H1 (cell line): ENCODE data around the gene LRRC46. TPM values are rescaled to one million over a fixed set of nuclear protein-coding genes. Genes with fewer than 3 reads are reported as not detected.

Experiments
- CTCF ChIA-PET: fragments of 300-600 bp; sonication (Branson Sonifier 250); formaldehyde crosslinking; loops from one replicate; lab custom pipeline; 2021; ENCODE audit not compliant: partially characterized antibody; lab: Charles Lee
- POLR2A ChIA-PET: fragments of 300-600 bp; sonication (Branson Sonifier 250); formaldehyde crosslinking; loops from one replicate; lab custom pipeline; 2021; ENCODE audit warnings: inconsistent platforms; ENCODE audit not compliant: partially characterized antibody; lab: Charles Lee
- DNase-seq, 2 experiments: peaks; one replicate each; pipeline versions ENCODE4 v3.0.0 to v3.0.0-alpha.2; 2010 to 2022; ENCODE audit warnings: low spot score in 2 of 2, low read depth in 1 of 2, mixed read lengths in 1 of 2
- FAIRE-seq: peaks from 2 replicates; lab custom pipeline; 2011; peaks lifted over from hg19 to GRCh38; lab: Jason Lieb, UNC
- H2AFZ ChIP-seq: 2 replicates; pipeline ENCODE4 v1.8.1; 2012; ENCODE audit warnings: low read length, inconsistent platforms
- H2AK5ac ChIP-seq: 2 replicates; pipeline ENCODE4 v1.6.1; 2013; ENCODE audit warnings: low read depth, low read length
- H2BK120ac ChIP-seq: replicated peaks from 2 replicates; pipeline ENCODE3; 2013; ENCODE audit warnings: low read depth, low read length, inconsistent platforms
- H2BK12ac ChIP-seq: 2 replicates; pipeline ENCODE4 v1.6.1; 2013; ENCODE audit warnings: low read depth, low read length
- H2BK15ac ChIP-seq: 2 replicates; pipeline ENCODE4 v1.6.1; 2013; ENCODE audit warnings: low read length
- H2BK20ac ChIP-seq: 2 replicates; pipeline ENCODE4 v1.6.1; 2013; ENCODE audit warnings: low read length
- H2BK5ac ChIP-seq: 2 replicates; pipeline ENCODE4 v1.6.1; 2013; ENCODE audit warnings: low read depth, low read length
- H3K14ac ChIP-seq: 2 replicates; pipeline ENCODE4 v1.6.1; 2013; ENCODE audit warnings: inconsistent platforms; ENCODE audit not compliant: insufficient read length
- H3K18ac ChIP-seq: 2 replicates; pipeline ENCODE4 v1.6.1; 2013; ENCODE audit warnings: low read length; ENCODE audit errors: extremely low read depth
- H3K23ac ChIP-seq: 2 replicates; pipeline ENCODE4 v1.6.1; 2013; ENCODE audit warnings: inconsistent platforms; ENCODE audit not compliant: insufficient read length
- H3K23me2 ChIP-seq: 2 replicates; pipeline ENCODE4 v1.6.1; 2013; ENCODE audit warnings: low read depth, low read length
- H3K27ac ChIP-seq: 2 replicates; pipeline ENCODE4 v1.6.1; 2011; ENCODE audit warnings: low read depth, low read length, inconsistent platforms
- H3K27me3 ChIP-seq, 4 experiments: replicated peaks in 1 of 4; 1 replicate in 1 of 4; 2 replicates in 3 of 4; pipeline versions ENCODE4 v1.6.1 to v1.8.1; 2011 to 2013; ENCODE audit warnings: low read length in 3 of 4, mild to moderate bottlenecking in 3 of 4, inconsistent platforms in 2 of 4, mixed read lengths in 2 of 4, moderate library complexity in 1 of 4; ENCODE audit not compliant: control insufficient read depth in 3 of 4, insufficient read depth in 3 of 4; ENCODE audit errors: extremely low read depth in 1 of 4
- H3K36me3 ChIP-seq, 4 experiments: 2 replicates each; pipeline versions ENCODE4 v1.6.1 to v1.8.1; 2011 to 2013; ENCODE audit warnings: mild to moderate bottlenecking in 4 of 4, low read length in 3 of 4, moderate library complexity in 2 of 4, control low read depth in 1 of 4, inconsistent platforms in 1 of 4; ENCODE audit not compliant: insufficient read depth in 4 of 4, control insufficient read depth in 2 of 4
- H3K4ac ChIP-seq: replicated peaks from 2 replicates; pipeline ENCODE3; 2013; ENCODE audit warnings: low read length, low read depth, mixed read lengths, inconsistent platforms; ENCODE audit not compliant: insufficient read length
- H3K4me1 ChIP-seq, 4 experiments: replicated peaks in 1 of 4; 1 replicate in 1 of 4; 2 replicates in 3 of 4; pipeline versions ENCODE4 v1.6.1 to v1.8.1; 2011 to 2013; ENCODE audit warnings: low read length in 3 of 4, inconsistent platforms in 2 of 4, mixed read lengths in 1 of 4; ENCODE audit not compliant: insufficient read depth in 4 of 4, control insufficient read depth in 3 of 4
- H3K4me2 ChIP-seq, 2 experiments: 2 replicates each; pipeline versions ENCODE4 v1.6.1 to v1.8.1; 2011 to 2013; ENCODE audit warnings: low read depth in 2 of 2, low read length in 2 of 2, control low read depth in 1 of 2, inconsistent platforms in 1 of 2, mild to moderate bottlenecking in 1 of 2; ENCODE audit not compliant: insufficient read depth in 1 of 2
- H3K4me3 ChIP-seq, 4 experiments: fragments of 200-600, 300-600 bp in 1 of 4; sonication (generic), shearing (Covaris generic), sonication (Bioruptor Twin) in 1 of 4; 2 replicates each; pipeline versions ENCODE4 v1.5.1 to v1.8.1; 2011 to 2016; ENCODE audit warnings: low read length in 4 of 4, low read depth in 3 of 4, control low read depth in 2 of 4, inconsistent platforms in 2 of 4, mild to moderate bottlenecking in 2 of 4, mixed read lengths in 1 of 4, moderate library complexity in 1 of 4; ENCODE audit not compliant: insufficient read depth in 2 of 4; ENCODE audit errors: extremely low read depth in 1 of 4
- H3K56ac ChIP-seq: replicated peaks from 2 replicates; pipeline ENCODE3; 2013; ENCODE audit warnings: low read depth, mild to moderate bottlenecking, mixed read lengths, low read length, inconsistent platforms; ENCODE audit not compliant: insufficient read length
- H3K79me1 ChIP-seq: 2 replicates; pipeline ENCODE4 v1.6.1; 2013; ENCODE audit warnings: low read depth, low read length, control low read depth
- H3K79me2 ChIP-seq, 2 experiments: 2 replicates each; pipeline versions ENCODE4 v1.6.1 to v1.8.1; 2012 to 2013; ENCODE audit warnings: low read length in 2 of 2, mild to moderate bottlenecking in 2 of 2, inconsistent platforms in 1 of 2; ENCODE audit not compliant: insufficient read depth in 2 of 2, control insufficient read depth in 1 of 2
- H3K9ac ChIP-seq, 4 experiments: replicated peaks in 1 of 4; 1 replicate in 1 of 4; 2 replicates in 3 of 4; pipeline versions ENCODE4 v1.6.1 to v1.8.1; 2011 to 2013; ENCODE audit warnings: low read depth in 3 of 4, low read length in 3 of 4, control low read depth in 2 of 4, mild to moderate bottlenecking in 2 of 4, moderate library complexity in 2 of 4, inconsistent platforms in 1 of 4; ENCODE audit errors: extremely low read depth in 1 of 4
- H3K9me3 ChIP-seq, 2 experiments: 2 replicates each; pipeline versions ENCODE4 v1.6.1 to v1.8.1; 2012 to 2013; ENCODE audit warnings: mild to moderate bottlenecking in 2 of 2, moderate library complexity in 2 of 2, control low read depth in 1 of 2, inconsistent platforms in 1 of 2, low read depth in 1 of 2, low read length in 1 of 2, mixed read lengths in 1 of 2; ENCODE audit not compliant: insufficient read depth in 2 of 2
- H4K20me1 ChIP-seq, 2 experiments: replicated peaks in 1 of 2; 2 replicates each; pipeline versions ENCODE3 to v1.8.1; 2011 to 2013; ENCODE audit warnings: inconsistent platforms in 2 of 2, low read length in 2 of 2, mild to moderate bottlenecking in 1 of 2; ENCODE audit not compliant: insufficient read depth in 2 of 2, control insufficient read depth in 1 of 2
- H4K5ac ChIP-seq: 2 replicates; pipeline ENCODE4 v1.6.1; 2013; ENCODE audit warnings: low read length, low read depth, mixed read lengths, inconsistent platforms; ENCODE audit not compliant: insufficient read length
- H4K8ac ChIP-seq: 2 replicates; pipeline ENCODE4 v1.8.0; 2013; ENCODE audit warnings: mild to moderate bottlenecking, moderate library complexity, low read length, inconsistent platforms; ENCODE audit not compliant: insufficient read depth; ENCODE audit errors: extremely low read depth
- H4K91ac ChIP-seq: replicated peaks from 2 replicates; pipeline ENCODE3; 2013; ENCODE audit warnings: low read length, mixed read lengths, inconsistent platforms; ENCODE audit not compliant: insufficient read length
- ATF2 ChIP-seq: IDR thresholded peaks from 2 replicates; pipeline ENCODE4 v1.6.1; 2012; ENCODE audit warnings: low read length, inconsistent platforms
- EGR1 ChIP-seq: IDR thresholded peaks from 2 replicates; pipeline ENCODE4 v1.6.1; 2011; ENCODE audit warnings: low read depth, low read length, borderline replicate concordance
- EP300 ChIP-seq, 2 experiments: IDR thresholded peaks; 1 replicate in 1 of 2; 2 replicates in 1 of 2; pipeline ENCODE4 v1.6.1; 2011 to 2012; ENCODE audit warnings: low read depth in 2 of 2, low read length in 2 of 2, mild to moderate bottlenecking in 2 of 2, borderline replicate concordance in 1 of 2, inconsistent platforms in 1 of 2, moderate library complexity in 1 of 2
- GABPA ChIP-seq: IDR thresholded peaks from 2 replicates; pipeline ENCODE4 v1.6.1; 2011; ENCODE audit warnings: mild to moderate bottlenecking, low read length, moderate library complexity, borderline replicate concordance; ENCODE audit not compliant: insufficient read depth
- RNF2 ChIP-seq: fragments of 200-900, 300-1000 bp; sonication (generic); IDR thresholded peaks from 2 replicates; pipeline ENCODE4 v1.7.1; 2016; ENCODE audit warnings: borderline replicate concordance, low read depth, mild to moderate bottlenecking, antibody characterized with exemption, low read length; ENCODE audit not compliant: poor library complexity, severe bottlenecking; ENCODE audit errors: missing control alignments
- SIRT6 ChIP-seq: IDR thresholded peaks from one replicate; pipeline ENCODE4 v1.7.1; 2012; ENCODE audit warnings: low read length, inconsistent platforms
- SIX5 ChIP-seq: IDR thresholded peaks from 2 replicates; pipeline ENCODE4 v1.6.1; 2011; ENCODE audit warnings: mild to moderate bottlenecking, low read depth, low read length
- SP1 ChIP-seq: IDR thresholded peaks from 2 replicates; pipeline ENCODE4 v1.6.1; 2011; ENCODE audit warnings: low read depth, low read length
- SP4 ChIP-seq: IDR thresholded peaks from 2 replicates; pipeline ENCODE4 v1.6.1; 2012; ENCODE audit warnings: low read length, inconsistent platforms
- SRF ChIP-seq: IDR thresholded peaks from 2 replicates; pipeline ENCODE4 v1.6.1; 2011; ENCODE audit warnings: mild to moderate bottlenecking, low read depth, low read length, moderate library complexity
- TAF7 ChIP-seq: optimal IDR thresholded peaks from 2 replicates; pipeline ENCODE3; 2011; ENCODE audit warnings: low read depth, mild to moderate bottlenecking, inconsistent platforms, low read length, moderate library complexity, borderline replicate concordance
- WGBS, 2 experiments: shearing (Covaris generic) in 1 of 2; methylation state at CpG; one replicate each; pipeline versions ENCODE4 v1.1.6 to v1.1.7; 2013 to 2015; ENCODE audit warnings: low lambda C conversion rate in 2 of 2, mixed read lengths in 2 of 2, inconsistent platforms in 1 of 2, low coverage in 1 of 2, missing lambda C conversion rate in 1 of 2; ENCODE audit not compliant: insufficient replicate concordance in 2 of 2, insufficient coverage in 1 of 2, insufficient read length in 1 of 2; ENCODE audit errors: extremely low coverage in 1 of 2, missing lambda C conversion rate in 1 of 2; 5-methylcytosine and 5-hydroxymethylcytosine counted together
- polyA plus RNA-seq, 7 experiments: library from polyadenylated mRNA; depleted of rRNA in 3 of 7; stranded (reverse) in 5 of 7; unstranded in 2 of 7; fragments of >200 nt in 5 of 7; fragments of 200-250 nt in 2 of 7; gene quantifications; 1 replicate in 5 of 7; 2 replicates in 1 of 7; 4 replicates in 1 of 7; pipeline versions ENCODE4 v1.2.1 to v1.2.3, GENCODE V29; 2011 to 2013; ENCODE audit warnings: missing spikeins in 2 of 7, mixed read lengths in 2 of 7
- total RNA-seq: library from RNA; stranded (reverse); fragmentation: NEBNext Ultra II Directional; extraction: Animal tissue kit (Norgen Biotek cat#: 25700); gene quantifications from 2 replicates; pipeline ENCODE4 v1.2.1, GENCODE V29; 2021

The LRRC46 gene
- total and polyA plus RNA-seq, 2 of the 8 experiments (the other 6 are each of a cell fraction or from before 2014, with no cell fraction given) = 0.18 TPM; not detected in 1

GRCh38 chr17:47803201-47803600 is 28.3 kb upstream of the LRRC46 start:
- H3K9me3 ChIP-seq = no peaks in the 10 kb centered on the region
- no peak overlapping the region for H3K14ac ChIP-seq
- H3K79me2 ChIP-seq = no peaks in the 10 kb centered on the region
- H3K36me3 ChIP-seq = no peaks in the 10 kb centered on the region; a peak in 1 of 8 replicates
- no peaks in the 10 kb centered on the region for H3K27me3 ChIP-seq
- no peak overlapping the region for H4K91ac ChIP-seq
- no peak overlapping the region for H3K23ac ChIP-seq
- H3K4me2 ChIP-seq = no peak overlapping the region
- H3K27ac ChIP-seq = no peak overlapping the region
- H4K5ac ChIP-seq = no peak overlapping the region
- H3K9ac ChIP-seq = no peak overlapping the region
- FAIRE-seq (no peak), DNase-seq (no peak)
- 79% methylated on average over 5 of the region's 5 CpGs; no CpG with 5 or more reads in 1 of the 2 experiments for WGBS, 2 experiments
- H3K18ac ChIP-seq = no peak overlapping the region
- H2BK15ac ChIP-seq = no peak overlapping the region
- no peak overlapping the region for H2BK20ac ChIP-seq
- ChIA-PET POLR2A (no interaction called here), CTCF (interaction anchor here (0.7 to 5.6 kb wide), 9 partner anchors 8 to 148 kb away, joined by 3 to 57 read pairs (median 5); no protein-coding TSS in a partner anchor)
- no peaks in the 10 kb centered on the region for H3K23me2 ChIP-seq
- H2AFZ ChIP-seq = no peak overlapping the region
- peaks cover 2% of the 10 kb centered on the region in 2 experiments for H4K20me1 ChIP-seq
- no peak overlapping the region for H3K56ac ChIP-seq
- no peaks in the 10 kb centered on the region for H3K79me1 ChIP-seq
- no peak overlapping the region for H3K4me3 ChIP-seq
- no peak overlapping the region for H4K8ac ChIP-seq
- H2AK5ac ChIP-seq = no peak overlapping the region
- H3K4me1 ChIP-seq = no peaks in the 10 kb centered on the region
- no peak overlapping the region for H2BK120ac ChIP-seq
- H2BK5ac ChIP-seq = no peak overlapping the region
- no peak overlapping the region for H2BK12ac ChIP-seq
- H3K4ac ChIP-seq = no peak overlapping the region
- TF ChIP-seq SRF (no peak), SIX5 (no peak), EP300 (IDR thresholded peaks at IDR 0.05; ENCODE audit: borderline replicate concordance in 1 of 2, low read depth in 2 of 2, low read length in 2 of 2) (no peak), EGR1 (no peak), GABPA (no peak), SP1 (no peak), ATF2 (no peak), RNF2 (no peak), TAF7 (no peak), SIRT6 (no peak), SP4 (no peak)
